Heart left ventricle (tissue), 13 donors: ENCODE data around the gene ELOVL7.

Experiments used
- POLR2A ChIP-seq, 2 donors: fragments of 450-650 bp; IDR thresholded peaks; one replicate each; pipeline ENCODE4 v1.6.1; 2017; ENCODE audit warnings: antibody characterized with exemption in 2 of 2, mild to moderate bottlenecking in 2 of 2, moderate library complexity in 2 of 2
- TF ChIP-seq, protein P1 (sequence below), 12 donors: fragments of 200-600 bp; sonication (generic) in 4 of 12; IDR thresholded peaks; one replicate each; pipeline versions ENCODE4 v1.5.0 to v1.8.0; 2018 to 2022; ENCODE audit warnings: antibody characterized with exemption in 12 of 12, mild to moderate bottlenecking in 5 of 12
- donor health status: ischemic (EF 13 %, LVEDD 7.1; RV severe dilation, severe dysfunction).
- donor health status: DM: no; HTN: yes; CAD: no.
- donor health status: DM: no; HTN: no; CAD: no.
- donor health status: ischemic (EF 25% LVEDD 6.9; RV normal size, moderate dysfunction).
- donor health status: ischemic (EF 25% LVEDD 5.7; RV mildly dilated, moderate dysfunction).
- donor health status: ischemic (EF 35%, LVEDD 5.7; RV mildly dilated, moderate dysfunction).
- donor health status: nonischemic (EF 11% LVEDD 7.7; RV severe dilation, severe dysfunction).
- donor health status: DM: yes; HTN: yes; CAD: no.
- donor health status: PGD.
- donor health status: ischemic (EF 29% LVEDD 5.4; RV normal size, mild dysfunction).
- donor health status: nonischemic (EF 23%, LVEDD 6.1; RV moderate dilation, normal function).

- TF ChIP-seq POLR2A (IDR thresholded peaks at IDR 0.05) = no peak
- TF ChIP-seq, protein P1, sequence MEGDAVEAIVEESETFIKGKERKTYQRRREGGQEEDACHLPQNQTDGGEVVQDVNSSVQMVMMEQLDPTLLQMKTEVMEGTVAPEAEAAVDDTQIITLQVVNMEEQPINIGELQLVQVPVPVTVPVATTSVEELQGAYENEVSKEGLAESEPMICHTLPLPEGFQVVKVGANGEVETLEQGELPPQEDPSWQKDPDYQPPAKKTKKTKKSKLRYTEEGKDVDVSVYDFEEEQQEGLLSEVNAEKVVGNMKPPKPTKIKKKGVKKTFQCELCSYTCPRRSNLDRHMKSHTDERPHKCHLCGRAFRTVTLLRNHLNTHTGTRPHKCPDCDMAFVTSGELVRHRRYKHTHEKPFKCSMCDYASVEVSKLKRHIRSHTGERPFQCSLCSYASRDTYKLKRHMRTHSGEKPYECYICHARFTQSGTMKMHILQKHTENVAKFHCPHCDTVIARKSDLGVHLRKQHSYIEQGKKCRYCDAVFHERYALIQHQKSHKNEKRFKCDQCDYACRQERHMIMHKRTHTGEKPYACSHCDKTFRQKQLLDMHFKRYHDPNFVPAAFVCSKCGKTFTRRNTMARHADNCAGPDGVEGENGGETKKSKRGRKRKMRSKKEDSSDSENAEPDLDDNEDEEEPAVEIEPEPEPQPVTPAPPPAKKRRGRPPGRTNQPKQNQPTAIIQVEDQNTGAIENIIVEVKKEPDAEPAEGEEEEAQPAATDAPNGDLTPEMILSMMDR (IDR thresholded peaks at IDR 0.05) = peak in 8 of 12 donors; percentile 13 to 47 (median 20)
Measured at GRCh38 chr5:60843936-60844905, at the start of gene ELOVL7.
